Calu3 (cell line): ENCODE results near the gene UPK3A. TPM values are rescaled to one million over a fixed set of nuclear protein-coding genes. Genes with fewer than 3 reads are reported as not detected.

ENCODE experiments used
- BruUV-seq: library from RNA; stranded (reverse); fragments of 400-500 nt; replicated peaks from 2 replicates; lab custom pipeline; 2021; lab: Mats Ljungman, UMichigan
- CTCF ChIA-PET: fragments of 300-600 bp; sonication (Branson Sonifier 250); formaldehyde crosslinking; loops from one replicate; lab custom pipeline; 2022; ENCODE audit warnings: antibody characterized with exemption; lab: Charles Lee
- DNase-seq: peaks from one replicate; pipeline ENCODE4 v3.0.0; 2022
- H3K27ac Mint-ChIP-seq: one replicate; pipeline ENCODE4 v1.8.0; 2022; ENCODE audit warnings: mixed read lengths; ENCODE audit not compliant: unreplicated experiment
- H3K27me3 Mint-ChIP-seq: one replicate; pipeline ENCODE4 v1.8.0; 2022; ENCODE audit warnings: mixed read lengths; ENCODE audit not compliant: unreplicated experiment
- H3K36me3 Mint-ChIP-seq: one replicate; pipeline ENCODE4 v1.8.0; 2022; ENCODE audit warnings: mild to moderate bottlenecking, moderate library complexity, mixed read lengths; ENCODE audit not compliant: insufficient read depth, unreplicated experiment
- H3K4me1 Mint-ChIP-seq: one replicate; pipeline ENCODE4 v1.8.0; 2022; ENCODE audit warnings: mild to moderate bottlenecking, low read depth, mixed read lengths; ENCODE audit not compliant: unreplicated experiment
- H3K4me3 Mint-ChIP-seq: one replicate; pipeline ENCODE4 v1.8.0; 2022; ENCODE audit warnings: mild to moderate bottlenecking, low read depth, moderate library complexity, mixed read lengths; ENCODE audit not compliant: unreplicated experiment
- H3K9me3 Mint-ChIP-seq: one replicate; pipeline ENCODE4 v1.8.0; 2022; ENCODE audit warnings: low read depth, mixed read lengths; ENCODE audit not compliant: unreplicated experiment
- intact Hi-C: fragments of 100-400 bp; cut with micrococcal nuclease; formaldehyde crosslinking; loops from one replicate; pipeline ENCODE4 v1.10.0; 2022; ENCODE audit not compliant: unreplicated experiment
- total RNA-seq: library from RNA; stranded (reverse); gene quantifications from 2 replicates; pipeline ENCODE4 v1.2.3, GENCODE V29; 2022
- TF ChIP-seq, protein P1 (sequence below): fragments of 200-600 bp; IDR thresholded peaks from one replicate; pipeline ENCODE4 v1.8.0; 2022; ENCODE audit warnings: antibody characterized with exemption; ENCODE audit not compliant: unreplicated experiment

Gene UPK3A
- total RNA-seq, 1 experiment from 2014 or later: not detected

DNA sequence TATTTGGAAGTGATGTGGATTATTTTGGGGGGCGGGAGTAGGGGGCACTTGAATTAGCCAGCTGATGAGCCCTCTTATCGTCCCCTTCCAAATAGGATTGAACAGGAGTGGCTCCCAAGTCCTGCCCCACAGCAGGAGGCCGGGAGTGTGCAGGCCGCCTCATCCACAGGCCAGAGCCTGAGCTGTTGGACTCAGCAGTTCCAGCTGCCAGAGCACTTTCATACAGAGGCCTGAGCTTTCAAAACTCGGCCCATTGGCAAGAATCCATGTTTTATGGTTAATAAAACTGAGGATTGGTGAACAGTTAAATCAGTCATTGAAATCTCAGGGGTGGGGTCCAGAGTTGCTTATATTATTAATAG lies 34.6 kb downstream of the UPK3A start:
- TF ChIP-seq, protein P1, sequence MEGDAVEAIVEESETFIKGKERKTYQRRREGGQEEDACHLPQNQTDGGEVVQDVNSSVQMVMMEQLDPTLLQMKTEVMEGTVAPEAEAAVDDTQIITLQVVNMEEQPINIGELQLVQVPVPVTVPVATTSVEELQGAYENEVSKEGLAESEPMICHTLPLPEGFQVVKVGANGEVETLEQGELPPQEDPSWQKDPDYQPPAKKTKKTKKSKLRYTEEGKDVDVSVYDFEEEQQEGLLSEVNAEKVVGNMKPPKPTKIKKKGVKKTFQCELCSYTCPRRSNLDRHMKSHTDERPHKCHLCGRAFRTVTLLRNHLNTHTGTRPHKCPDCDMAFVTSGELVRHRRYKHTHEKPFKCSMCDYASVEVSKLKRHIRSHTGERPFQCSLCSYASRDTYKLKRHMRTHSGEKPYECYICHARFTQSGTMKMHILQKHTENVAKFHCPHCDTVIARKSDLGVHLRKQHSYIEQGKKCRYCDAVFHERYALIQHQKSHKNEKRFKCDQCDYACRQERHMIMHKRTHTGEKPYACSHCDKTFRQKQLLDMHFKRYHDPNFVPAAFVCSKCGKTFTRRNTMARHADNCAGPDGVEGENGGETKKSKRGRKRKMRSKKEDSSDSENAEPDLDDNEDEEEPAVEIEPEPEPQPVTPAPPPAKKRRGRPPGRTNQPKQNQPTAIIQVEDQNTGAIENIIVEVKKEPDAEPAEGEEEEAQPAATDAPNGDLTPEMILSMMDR: no peak
- no TSS peak for BruUV-seq
- no peak overlapping the region for H3K4me3 Mint-ChIP-seq
- CTCF ChIA-PET: no interaction called here
- no peaks in the 10 kb centered on the region for H3K9me3 Mint-ChIP-seq
- no peak for DNase-seq
- peaks cover 19% of the 10 kb centered on the region for H3K4me1 Mint-ChIP-seq
- no peak overlapping the region for H3K27ac Mint-ChIP-seq
- H3K27me3 Mint-ChIP-seq: no peaks in the 10 kb centered on the region
- H3K36me3 Mint-ChIP-seq: peaks cover 13% of the 10 kb centered on the region
- intact Hi-C loops: no loop called here

GRCh38 chr22:45320357-45320976 lies 35.7 kb downstream of the UPK3A start:
- H3K36me3 Mint-ChIP-seq: peaks cover 14% of the 10 kb centered on the region
- CTCF ChIA-PET: no interaction called here
- H3K4me3 Mint-ChIP-seq: no peak overlapping the region
- DNase-seq: no peak
- H3K27ac Mint-ChIP-seq: no peak overlapping the region
- no peaks in the 10 kb centered on the region for H3K27me3 Mint-ChIP-seq
- H3K9me3 Mint-ChIP-seq: no peaks in the 10 kb centered on the region
- peaks cover 19% of the 10 kb centered on the region for H3K4me1 Mint-ChIP-seq
- TF ChIP-seq, protein P1: no peak
- BruUV-seq: no TSS peak
- intact Hi-C loops: no loop called here

GRCh38 chr22:45321827-45322226 lies 37.1 kb downstream of the UPK3A start:
- DNase-seq: no peak
- Mint-ChIP-seq H3K27ac (no peak overlapping the region), H3K9me3 (no peaks in the 10 kb centered on the region), H3K36me3 (peaks cover 20% of the 10 kb centered on the region), H3K27me3 (no peaks in the 10 kb centered on the region), H3K4me1 (peaks cover 19% of the 10 kb centered on the region), H3K4me3 (no peak overlapping the region)
- CTCF ChIA-PET: no interaction called here
- TF ChIP-seq, protein P1: no peak
- intact Hi-C loops: no loop called here
- BruUV-seq: no TSS peak

DNA sequence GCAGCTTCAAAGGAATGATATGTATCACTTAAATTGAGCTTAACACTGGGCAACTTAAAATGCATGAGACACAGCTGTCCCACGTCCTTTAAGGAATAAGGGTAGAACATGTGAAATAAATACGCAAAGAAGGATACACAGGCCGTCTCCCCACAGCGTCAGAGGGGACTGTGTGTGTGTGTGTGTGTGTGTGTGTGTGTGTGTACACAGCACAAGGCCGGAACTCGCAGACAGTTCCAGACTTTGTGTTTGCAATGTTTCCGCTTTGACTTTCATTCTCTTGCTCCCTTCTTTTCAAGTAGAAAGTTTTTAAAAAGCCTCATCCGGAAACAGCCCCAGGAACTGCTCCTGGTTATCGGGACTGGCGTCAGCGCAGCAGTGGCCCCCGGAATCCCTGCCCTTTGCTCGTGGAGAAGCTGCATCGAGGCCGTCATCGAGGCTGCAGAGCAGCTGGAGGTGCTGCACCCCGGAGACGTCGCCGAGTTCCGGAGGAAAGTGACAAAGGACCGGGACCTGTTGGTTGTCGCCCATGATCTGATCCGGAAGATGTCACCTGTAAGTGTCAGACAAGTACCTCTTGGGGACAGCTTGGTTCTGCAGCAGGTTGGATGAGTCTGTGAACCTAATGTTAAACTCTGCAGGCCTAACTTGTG lies 38.2 kb downstream of the UPK3A start:
- Mint-ChIP-seq H3K36me3 (peaks cover 20% of the 10 kb centered on the region), H3K27ac (no peak overlapping the region), H3K9me3 (peaks cover 2% of the 10 kb centered on the region), H3K4me1 (peaks cover 10% of the 10 kb centered on the region), H3K27me3 (no peaks in the 10 kb centered on the region), H3K4me3 (no peak overlapping the region)
- no peak for DNase-seq
- CTCF ChIA-PET: interaction anchor here (0.6 to 0.7 kb wide), 2 partner anchors 9 to 73 kb away, joined by 3 read pairs; no protein-coding TSS in a partner anchor
- intact Hi-C loops: no loop called here
- BruUV-seq: no TSS peak
- TF ChIP-seq, protein P1: no peak
